ENCODE results near the gene MFAP4.

The MFAP4 gene

DNA sequence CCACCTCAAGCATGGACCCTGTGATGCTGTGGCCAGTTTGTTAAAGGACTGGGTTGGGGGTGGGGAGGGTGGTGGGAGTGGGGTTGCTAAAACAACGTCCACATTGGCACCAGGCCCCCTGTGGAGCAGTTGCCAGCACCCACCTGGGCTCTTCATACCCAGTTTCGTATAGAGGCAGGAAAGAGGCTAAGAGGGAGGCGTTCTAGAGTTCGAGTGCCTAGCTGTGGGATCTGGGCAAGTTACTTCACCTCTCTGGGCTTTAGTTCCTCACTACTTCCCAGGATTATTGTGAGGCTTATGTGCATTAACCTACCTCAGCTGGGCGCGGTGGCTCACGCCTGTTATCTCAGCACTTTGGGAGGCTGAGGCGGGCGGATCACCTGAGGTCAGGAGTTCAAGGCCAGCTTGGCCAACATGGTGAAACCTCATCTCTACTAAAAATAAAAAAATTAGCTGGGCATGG, 1.4 kb downstream of the MFAP4 start:
- DNase-seq (ENCODE audit: low spot score): no peak

DNA sequence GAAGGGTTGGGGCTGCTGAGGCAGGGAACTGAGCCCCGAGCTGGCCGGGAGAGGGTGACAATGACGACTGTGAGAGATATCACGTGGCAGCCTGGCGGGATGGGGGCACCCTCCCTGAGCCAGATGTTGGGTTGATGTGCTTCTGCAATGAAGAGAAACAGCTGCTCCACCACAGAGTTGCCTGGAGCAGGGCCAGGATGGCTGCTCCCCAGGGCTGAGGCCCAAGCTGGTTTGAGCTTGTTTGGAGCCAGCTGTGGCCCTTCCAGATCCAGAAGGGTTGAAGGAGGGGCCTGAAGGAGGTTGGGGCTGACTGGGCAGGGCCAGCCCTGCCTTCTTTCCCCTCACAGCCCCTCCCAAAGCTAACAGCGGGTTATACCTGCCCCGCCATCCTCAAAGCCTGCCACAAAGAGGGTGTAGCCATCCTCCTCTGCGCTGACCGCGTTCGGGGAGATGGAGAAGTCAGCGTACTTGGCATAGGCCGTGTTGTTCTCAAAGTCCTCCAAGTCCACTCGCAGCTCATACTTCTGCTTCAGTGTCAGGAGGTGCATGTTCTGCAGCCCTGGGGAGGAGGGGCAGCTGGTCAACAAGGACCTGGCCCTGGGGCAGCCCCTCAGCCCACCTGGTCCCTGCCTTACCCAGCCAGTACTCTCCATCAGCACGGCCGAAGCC, 2.1 kb downstream of the MFAP4 start:
- DNase-seq (ENCODE audit: low spot score): peak; percentile 94

DNA sequence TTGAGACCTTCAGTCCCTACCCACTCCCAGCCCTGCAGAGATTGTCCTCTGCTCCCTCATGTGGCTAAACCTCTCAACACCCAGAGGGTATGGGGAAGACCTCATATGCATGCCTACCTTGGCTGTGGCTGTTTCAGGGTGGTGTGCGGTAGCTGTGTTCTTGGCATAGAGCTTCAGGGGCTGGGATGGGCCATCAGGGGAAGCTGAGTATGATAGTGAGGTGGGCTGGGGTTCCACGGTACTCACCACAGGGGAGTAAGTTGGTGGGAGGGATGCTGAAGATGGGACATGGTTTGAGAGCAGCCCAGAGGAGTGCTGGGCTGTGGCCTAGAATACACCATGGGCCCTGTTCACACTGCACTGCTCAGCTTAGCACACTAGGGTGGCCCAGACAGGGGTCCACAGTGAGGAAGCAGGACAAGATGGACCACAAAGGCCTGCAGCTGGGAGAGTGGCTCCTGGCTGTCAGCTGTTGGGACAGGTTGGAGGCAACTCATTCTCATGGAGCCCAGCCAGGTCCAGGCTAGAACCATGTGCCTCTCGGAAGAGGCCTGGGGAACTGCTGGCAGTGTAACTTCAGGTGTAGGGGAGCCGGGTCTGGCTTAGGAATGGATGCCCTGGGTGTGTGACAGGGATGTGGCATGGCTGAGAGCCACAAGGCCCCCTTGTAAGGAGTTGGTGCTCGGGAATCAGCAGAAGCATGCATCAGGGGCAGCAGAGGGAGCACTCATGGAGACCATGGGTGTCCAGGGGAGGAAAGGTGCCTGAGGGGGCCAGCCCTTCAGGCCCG, 3.1 kb downstream of the MFAP4 start:
- DNase-seq (ENCODE audit: low spot score): no peak

DNA sequence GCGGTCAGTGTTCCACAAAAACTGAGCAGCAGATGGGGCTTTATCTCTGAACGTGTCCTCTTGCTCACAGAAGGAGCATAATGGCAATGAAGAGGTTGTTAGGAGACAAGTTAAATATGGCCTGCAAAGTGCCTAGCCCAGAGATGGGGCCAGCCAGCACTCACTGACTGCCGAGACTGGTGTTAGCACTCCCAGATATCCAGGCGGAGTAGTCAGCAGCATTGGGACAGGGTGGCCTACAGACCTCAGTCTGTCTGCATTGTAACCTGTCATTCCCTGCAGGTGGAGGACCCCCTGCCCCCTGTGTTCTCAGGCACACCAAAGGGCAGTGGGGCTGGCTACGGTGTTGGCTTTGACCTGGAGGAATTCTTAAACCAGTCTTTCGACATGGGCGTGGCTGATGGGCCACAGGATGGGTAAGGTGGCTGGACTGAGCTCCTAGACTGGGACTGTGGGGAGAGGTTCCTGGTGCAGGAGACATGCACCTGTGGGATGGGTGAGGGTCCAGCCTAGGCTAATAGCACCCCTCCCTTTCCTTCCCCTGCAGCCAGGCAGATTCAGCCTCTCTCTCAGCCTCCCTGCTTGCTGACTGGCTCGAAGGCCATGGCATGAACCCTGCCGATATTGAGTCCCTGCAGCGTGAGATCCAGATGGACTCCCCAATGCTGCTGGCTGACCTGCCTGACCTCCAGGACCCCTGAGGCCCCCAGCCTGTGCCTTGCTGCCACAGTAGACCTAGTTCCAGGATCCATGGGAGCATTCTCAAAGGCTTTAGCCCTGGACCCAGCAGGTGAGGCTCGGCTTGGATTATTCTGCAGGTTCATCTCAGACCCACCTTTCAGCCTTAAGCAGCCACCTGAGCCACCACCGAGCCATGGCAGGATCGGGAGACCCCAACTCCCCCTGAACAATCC, 4.2 kb downstream of the MFAP4 start:
- no peak for DNase-seq (ENCODE audit: low spot score)

DNA sequence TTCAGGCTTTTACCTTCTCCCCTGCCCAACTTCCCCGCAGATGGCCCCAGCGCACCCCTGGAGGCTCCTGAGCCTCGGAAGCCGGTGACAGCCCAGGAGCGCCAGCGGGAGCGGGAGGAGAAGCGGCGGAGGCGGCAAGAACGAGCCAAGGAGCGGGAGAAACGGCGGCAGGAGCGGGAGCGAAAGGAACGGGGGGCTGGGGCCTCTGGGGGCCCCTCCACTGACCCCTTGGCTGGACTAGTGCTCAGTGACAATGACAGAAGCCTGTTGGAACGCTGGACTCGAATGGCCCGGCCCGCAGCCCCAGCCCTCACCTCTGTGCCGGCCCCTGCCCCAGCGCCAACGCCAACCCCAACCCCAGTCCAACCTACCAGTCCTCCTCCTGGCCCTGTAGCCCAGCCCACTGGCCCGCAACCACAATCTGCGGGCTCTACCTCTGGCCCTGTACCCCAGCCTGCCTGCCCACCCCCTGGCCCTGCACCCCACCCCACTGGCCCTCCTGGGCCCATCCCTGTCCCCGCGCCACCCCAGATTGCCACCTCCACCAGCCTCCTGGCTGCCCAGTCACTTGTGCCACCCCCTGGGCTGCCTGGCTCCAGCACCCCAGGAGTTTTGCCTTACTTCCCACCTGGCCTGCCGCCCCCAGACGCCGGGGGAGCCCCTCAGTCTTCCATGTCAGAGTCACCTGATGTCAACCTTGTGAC, 5.1 kb downstream of the MFAP4 start:
- no peak for DNase-seq (ENCODE audit: low spot score)

DNA sequence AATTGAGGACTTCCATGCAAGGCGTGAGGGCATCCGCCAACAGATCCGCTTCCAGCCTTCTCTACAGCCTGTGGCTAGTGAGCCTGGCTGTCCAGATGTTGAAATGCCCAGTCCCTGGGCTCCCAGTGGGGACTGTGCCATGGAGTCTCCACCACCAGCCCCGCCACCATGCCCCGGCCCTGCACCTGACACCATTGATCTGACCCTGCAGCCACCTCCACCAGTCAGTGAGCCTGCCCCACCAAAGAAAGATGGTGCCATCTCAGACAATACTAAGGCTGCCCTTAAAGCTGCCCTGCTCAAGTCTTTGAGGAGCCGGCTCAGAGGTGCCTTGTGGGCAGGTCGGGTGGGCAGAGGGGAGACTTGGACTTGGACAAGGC, 5.6 kb downstream of the MFAP4 start:
- no peak for DNase-seq (ENCODE audit: low spot score)

DNA sequence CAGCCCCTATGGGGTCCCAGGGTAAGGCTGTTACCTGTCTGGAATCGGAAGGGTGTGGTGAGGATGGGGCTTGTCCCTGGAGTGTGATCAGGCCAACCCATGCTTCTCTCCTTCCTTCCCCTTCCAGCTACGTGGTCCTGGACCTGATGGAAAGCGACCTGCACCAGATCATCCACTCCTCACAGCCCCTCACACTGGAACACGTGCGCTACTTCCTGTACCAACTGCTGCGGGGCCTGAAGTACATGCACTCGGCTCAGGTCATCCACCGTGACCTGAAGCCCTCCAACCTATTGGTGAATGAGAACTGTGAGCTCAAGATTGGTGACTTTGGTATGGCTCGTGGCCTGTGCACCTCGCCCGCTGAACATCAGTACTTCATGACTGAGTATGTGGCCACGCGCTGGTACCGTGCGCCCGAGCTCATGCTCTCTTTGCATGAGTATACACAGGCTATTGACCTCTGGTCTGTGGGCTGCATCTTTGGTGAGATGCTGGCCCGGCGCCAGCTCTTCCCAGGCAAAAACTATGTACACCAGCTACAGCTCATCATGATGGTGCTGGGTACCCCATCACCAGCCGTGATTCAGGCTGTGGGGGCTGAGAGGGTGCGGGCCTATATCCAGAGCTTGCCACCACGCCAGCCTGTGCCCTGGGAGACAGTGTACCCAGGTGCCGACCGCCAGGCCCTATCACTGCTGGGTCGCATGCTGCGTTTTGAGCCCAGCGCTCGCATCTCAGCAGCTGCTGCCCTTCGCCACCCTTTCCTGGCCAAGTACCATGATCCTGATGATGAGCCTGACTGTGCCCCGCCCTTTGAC, 6.3 kb downstream of the MFAP4 start:
- no peak for DNase-seq (ENCODE audit: low spot score)

DNA sequence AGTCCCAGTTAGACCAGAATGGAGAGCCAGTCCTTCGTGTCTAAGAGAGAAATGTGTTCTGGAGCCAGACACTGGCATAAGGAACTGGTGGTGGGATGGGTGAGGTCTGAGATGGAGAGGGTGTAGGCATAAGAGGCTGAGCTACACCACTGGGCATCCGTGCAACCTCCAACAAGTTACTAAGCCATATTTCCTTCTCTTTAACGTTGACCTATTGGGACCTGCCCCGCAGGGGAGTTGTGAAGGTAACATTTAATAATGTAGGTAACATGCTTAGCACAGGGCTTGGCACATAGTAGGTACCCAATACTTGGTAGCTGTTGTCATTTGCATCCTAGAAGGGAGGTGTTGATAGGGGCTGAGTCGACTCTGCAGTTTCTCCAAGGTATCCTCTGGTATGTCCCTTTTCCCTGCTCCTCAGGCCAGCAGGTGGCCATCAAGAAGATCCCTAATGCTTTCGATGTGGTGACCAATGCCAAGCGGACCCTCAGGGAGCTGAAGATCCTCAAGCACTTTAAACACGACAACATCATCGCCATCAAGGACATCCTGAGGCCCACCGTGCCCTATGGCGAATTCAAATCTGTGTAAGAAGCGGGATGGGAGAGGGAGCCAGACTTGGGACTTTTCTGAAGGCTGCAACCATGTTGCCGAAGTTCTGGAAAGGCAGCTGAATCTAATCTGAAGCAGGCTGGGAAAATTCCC, 7.5 kb downstream of the MFAP4 start:
- DNase-seq (ENCODE audit: low spot score): no peak

DNA sequence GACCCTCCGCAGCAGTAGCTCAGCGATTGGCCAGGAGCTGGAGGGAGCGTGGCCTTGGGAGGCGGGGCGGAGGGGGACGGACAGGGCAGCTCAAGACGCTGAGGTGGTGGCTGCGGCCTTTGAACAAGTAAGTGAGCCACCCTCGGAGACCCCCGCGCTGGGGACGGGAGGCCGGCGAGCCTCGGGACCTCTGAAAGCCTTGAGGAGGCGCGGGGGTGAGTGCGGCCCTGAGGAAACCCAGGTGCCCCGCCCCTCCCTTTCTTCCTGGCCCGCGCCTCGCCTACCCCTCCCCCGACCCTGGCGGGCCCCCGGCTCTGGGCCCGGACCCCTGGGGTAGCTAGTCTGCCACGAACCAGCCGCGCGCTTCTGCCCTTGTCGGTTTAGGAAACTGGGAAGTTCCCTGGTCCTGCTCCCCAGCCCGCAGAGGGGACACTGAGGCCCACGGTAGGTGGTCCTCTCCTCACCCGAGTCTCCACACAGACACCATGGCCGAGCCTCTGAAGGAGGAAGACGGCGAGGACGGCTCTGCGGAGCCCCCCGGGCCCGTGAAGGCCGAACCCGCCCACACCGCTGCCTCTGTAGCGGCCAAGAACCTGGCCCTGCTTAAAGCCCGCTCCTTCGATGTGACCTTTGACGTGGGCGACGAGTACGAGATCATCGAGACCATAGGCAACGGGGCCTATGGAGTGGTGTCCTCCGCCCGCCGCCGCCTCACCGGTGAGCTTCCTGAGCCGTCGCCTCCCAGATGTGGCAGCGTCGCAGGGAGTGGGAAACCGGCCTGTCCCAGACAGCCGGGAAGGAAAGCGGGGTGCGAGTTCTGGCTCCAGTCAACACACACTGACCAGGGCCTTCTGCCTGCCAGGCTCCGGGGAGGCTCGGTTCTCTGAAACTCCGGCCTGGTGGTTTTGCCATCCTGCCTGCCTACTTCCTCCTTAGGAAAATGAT, 8.3 kb downstream of the MFAP4 start, which contains the start of gene MAPK7:
Gene MAPK7 (plus strand): TSS at position 83 of the 945 bp plus-strand sequence. CDS start 403 bp downstream, at position 486.
- no peak for DNase-seq (ENCODE audit: low spot score)

DNA sequence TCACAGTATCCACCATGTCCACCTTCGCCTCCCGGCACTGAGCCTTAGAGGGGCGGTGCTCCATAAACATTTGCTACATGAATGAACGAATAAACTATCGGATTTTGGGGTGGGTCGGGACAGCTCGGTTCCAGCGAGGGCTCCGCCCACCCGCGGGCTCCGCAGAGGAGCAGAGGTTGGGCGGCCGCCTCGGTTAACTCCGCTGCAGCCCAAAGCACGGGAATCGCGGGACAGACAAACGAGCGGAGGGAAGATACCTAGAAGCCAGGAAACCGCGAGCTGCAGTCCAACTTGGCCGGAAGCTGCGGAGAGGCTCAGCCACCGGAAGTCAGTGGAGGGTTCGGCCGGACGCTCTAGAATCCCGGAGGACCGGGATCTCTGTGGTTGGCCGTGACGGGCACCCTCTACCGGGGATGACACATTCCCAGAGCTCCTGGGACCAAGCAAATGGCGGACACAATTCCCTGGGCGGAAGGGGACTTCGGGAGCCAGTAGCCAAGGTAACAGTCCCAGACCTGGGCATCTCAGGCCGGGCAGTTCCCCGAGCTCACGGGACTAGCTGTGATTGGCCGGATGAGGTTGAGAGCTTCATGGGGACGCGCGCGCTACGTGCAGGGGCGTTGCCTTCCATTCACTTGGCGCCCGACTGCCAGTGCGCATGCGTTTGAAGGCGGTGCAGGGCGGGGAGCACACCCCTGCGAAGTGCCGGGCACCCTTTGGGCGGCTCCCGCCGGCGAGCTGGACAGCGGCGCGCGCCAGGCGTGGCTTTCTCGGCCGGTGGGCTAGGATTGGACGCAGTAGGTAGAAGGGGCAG, 9.2 kb downstream of the MFAP4 start:
- DNase-seq (ENCODE audit: low spot score): peak; percentile 99

DNA sequence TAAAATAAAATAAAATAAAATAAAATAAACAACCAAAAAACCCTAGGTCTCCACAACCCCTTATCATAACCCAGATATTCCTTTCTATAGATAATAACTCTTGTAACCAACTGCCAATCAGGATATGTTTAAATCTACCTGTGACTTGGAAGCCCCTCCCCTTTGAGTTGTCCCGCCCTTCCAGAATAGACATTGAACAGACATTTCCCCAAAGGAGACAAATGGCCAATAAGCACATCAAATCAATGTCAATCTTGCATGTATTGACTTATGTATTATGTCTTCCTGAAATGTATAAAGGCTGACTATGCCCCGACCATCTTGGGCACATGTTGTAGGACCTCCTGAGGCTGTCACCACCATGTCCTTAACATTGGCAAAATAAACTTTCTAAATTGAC, 10.2 kb downstream of the MFAP4 start:
- no peak for DNase-seq (ENCODE audit: low spot score)

DNA sequence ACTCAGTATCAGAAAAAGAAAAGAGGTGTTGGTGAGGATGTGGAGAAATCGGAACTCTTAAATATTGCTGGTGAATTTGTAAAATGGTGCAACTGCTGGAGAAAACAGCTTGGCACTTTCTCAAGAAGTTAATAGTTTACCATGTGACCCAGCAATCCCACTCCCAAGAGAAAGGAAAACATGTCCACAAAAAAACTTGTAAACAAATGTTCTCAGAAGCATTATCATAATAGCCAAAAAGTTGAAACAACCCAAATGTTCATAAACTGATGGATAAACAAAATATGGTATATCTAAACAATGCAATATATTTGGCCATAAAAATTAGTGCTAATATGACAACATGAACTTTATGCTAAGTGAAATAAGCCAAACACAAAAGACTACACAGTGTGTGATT, 11.3 kb downstream of the MFAP4 start:
- no peak for DNase-seq (ENCODE audit: low spot score)

DNA sequence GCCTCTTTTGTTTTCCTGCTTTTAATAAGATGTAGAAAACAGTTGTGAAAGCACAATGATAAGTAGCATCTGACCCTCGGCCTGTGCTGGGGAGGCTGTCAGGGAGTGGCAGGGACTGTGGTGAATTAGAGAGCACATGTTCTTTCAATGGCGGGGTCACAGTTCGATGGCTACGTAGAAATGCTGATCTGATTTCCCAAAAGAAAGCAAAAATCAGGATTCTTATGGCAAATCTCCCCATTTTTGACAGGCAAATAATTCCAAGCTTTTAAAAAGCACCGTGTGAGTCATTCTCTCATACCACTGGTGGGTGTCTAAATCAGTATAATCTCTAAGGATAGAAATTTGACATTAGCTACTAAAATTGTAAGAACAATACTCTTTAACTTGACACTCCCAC, 12.9 kb downstream of the MFAP4 start:
- no peak for DNase-seq (ENCODE audit: low spot score)

DNA sequence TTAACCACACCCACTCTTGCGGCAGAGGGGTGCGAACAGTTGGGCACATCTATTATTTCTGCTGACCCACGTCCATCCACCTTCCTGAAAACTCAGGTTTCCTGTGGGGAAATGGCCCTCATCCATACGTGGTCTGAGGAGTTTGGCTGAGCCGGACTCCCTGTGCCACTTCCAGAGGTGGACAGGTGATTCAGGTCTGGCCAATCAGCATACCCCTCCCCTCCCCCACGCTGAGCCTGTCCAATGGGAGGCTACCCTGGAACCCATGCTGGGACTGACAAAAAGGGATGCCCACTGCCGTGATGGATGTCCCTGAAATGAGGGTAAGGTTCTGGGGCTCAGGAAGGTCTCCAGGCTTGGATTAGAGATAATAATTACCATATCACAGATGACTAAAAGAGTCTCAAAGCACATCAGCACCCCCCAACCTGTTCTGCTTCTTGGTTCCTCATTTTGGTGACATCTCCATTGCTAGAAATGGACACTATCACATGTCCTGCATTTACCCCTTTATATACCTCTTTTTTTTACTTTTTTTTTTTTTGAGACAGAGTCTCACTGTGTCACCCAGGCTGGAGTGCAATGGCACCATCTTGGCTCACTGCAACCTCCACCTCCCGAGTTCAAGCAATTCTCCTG, 14.0 kb downstream of the MFAP4 start:
- DNase-seq (ENCODE audit: low spot score): no peak

DNA sequence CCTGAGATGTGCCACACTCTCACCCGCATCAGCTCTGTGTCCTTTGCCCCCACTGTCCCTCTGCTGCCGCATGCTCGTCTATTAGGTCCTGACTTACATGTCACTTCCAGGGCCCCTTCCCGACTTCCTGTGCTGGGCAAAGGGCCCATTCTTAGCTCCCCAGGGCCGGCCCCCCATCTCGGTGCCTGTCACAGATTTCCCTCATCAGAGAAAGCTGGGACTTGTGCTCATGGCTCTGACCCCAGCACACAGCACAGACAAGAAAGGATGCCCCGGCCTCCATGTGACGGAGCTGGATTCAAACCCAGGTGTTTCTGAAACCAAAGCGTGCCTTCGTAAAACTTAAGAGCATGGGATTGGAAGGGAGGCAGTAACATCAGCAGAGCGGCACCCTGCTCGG, 14.6 kb downstream of the MFAP4 start:
- no peak for DNase-seq (ENCODE audit: low spot score)

DNA sequence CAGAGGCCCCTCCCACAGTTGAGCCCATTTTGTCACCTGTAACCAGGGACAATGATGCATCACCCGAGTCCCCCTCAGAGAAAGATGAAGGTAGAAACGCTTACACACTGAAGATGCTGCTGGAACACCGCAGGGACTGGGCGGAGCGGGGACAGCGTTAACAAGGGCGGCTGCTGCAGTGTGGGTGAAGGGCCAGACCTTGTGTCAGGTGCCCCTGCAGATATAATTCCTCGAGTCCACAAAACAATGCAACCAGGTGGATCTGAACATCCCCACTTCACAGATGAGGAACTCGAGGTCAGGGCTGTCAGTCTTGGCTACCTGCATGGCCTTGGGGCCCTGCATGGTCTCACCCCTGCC, 15.0 kb downstream of the MFAP4 start:
- DNase-seq (ENCODE audit: low spot score): no peak

DNA sequence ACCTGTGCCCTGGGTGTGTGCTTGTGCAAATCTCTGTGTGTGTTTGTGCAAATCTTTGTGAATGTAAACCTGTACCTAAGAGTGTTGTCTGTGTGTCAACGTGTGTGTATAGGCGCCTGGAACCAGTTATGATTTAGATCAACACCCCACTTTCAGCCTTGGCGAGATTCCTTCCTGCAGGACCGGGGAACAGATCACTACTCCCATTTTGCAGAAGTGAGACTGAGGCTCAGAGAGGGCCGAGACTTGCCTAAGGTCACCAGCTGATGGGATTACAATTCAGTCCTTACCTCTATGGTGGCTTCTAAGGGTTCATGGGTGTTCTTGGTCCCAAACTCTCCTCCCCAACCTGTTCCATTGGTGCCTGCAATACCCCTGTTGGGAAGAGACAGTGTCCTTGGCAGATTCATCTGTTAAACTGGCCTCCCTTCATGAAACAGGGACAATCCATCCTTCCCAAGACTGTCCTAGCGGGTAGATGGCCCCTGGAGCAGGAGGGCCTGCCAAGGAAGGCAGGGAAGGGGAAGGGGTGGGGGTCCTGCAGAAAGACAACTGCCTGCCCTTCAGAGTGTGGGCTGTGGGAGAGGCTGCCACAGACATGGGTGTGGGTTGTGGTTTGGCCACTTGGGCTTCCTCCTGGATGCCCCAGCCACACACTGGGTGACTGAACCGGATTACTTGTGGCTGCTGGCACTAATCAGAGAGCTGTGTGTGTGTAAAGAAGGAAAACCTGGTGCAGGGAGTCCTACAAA, 15.6 kb downstream of the MFAP4 start:
- DNase-seq (ENCODE audit: low spot score): no peak
